Hematopoietic multipotent progenitor cell (in vitro differentiated cells): Measurements from ENCODE around the gene EIF5A2. TPM values are rescaled to one million over a fixed set of nuclear protein-coding genes. Genes with fewer than 3 reads are reported as not detected.
"Not testable (repeated sequence)": the region's sequence is repeated elsewhere in the genome, so short reads cannot be mapped to it uniquely, and the experiment has no call there.

Experiments
- DNase-seq, 3 donors: peaks; one replicate each; pipeline ENCODE4 v3.0.0-alpha.2; 2011 to 2015; ENCODE audit warnings: low read depth in 2 of 3, low spot score in 2 of 3
- total RNA-seq: library from RNA; depleted of rRNA; stranded (reverse); fragments of >200 nt; gene quantifications from one replicate; pipeline ENCODE4 v1.2.3, GENCODE V29; 2012

Gene EIF5A2
- total RNA-seq, 1 donor = 1.1 TPM

DNA sequence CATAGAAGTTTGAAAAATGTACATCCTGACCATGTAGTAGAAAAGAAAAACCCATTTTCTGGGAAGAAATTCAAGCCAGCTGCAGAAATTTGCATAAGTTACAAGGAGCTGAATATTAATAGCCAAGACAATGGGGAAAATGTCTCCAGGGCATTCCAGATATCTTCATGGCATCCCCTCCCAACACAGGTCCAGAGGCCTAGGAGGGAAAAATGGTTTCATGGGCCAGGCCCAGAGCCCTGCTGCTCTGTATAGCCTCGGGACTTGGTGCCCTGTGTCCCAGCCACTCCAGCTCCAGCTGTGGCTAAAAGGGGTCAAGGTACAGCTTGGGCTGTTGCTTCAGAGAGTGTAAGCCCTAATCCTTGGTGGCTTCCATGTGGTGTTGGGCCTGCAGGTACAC is 11.2 kb downstream of the EIF5A2 start:
- DNase-seq = not testable (repeated sequence)

DNA sequence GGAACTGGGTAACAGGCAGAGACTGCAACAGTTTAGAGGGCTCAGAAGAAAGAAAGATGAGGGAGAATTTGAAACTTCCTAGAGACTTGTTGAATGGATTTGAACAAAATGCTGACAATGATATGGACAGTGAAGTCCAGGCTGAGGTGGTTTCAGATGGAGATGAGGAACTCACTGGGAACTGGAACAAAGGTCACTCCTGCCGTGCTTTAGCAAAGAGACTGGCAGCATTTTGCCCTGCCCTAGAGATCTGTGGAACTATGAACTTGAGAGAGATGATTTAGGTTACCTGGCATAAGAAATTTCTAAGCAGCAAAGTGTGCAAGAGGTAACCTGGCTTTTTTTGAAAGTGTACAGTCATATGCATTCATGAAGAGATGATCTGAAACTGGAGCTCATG is 11.7 kb downstream of the EIF5A2 start:
- DNase-seq = no peak

GRCh38 chr3:170896333-170896732 is 12.1 kb downstream of the EIF5A2 start:
- not testable (repeated sequence) for DNase-seq

GRCh38 chr3:170893895-170894294 is 14.5 kb downstream of the EIF5A2 start:
- no peak for DNase-seq

- DNase-seq = no peak
These were observed 18.8 kb downstream of the EIF5A2 start for GRCh38 chr3:170889630-170890029.

- DNase-seq = no peak
These were observed 19.3 kb downstream of the EIF5A2 start for GRCh38 chr3:170889132-170889531.

DNA sequence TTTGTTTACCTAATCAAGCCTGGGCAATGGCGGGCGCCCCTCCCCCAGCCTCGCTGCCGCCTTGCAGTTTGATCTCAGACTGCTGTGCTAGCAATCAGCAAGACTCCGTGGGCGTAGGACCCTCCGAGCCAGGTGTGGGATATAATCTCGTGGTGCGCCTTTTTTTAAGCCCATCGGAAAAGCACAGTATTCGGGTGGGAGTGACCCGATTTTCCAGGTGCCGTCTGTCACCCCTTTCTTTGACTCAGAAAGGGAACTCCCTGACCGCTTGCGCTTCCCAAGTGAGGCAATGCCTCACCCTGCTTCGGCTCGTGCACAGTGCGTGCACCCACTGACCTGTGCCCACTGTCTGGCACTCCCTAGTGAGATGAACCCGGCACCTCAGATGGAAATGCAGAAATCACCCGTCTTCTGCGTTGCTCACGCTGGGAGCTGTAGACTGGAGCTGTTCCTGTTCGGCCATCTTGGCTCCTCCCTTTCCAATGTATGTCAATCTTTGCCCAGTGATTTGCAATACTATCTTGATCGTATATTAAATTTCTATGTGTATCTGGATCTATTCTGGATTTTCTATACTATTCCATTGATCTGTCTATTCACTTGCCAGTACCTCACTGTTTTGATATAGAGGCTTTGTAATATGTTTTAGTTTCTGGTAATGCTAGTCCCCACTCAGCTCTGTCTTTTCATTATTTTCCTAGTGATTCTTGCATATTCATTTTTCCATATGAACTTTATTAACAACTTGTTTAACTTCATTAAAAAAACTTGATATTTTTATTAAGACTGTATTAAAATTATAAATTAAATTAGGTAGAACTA is 24.1 kb downstream of the EIF5A2 start:
- not testable (repeated sequence) for DNase-seq

GRCh38 chr3:170878688-170879087 is 29.7 kb downstream of the EIF5A2 start:
- not testable (repeated sequence) for DNase-seq

DNA sequence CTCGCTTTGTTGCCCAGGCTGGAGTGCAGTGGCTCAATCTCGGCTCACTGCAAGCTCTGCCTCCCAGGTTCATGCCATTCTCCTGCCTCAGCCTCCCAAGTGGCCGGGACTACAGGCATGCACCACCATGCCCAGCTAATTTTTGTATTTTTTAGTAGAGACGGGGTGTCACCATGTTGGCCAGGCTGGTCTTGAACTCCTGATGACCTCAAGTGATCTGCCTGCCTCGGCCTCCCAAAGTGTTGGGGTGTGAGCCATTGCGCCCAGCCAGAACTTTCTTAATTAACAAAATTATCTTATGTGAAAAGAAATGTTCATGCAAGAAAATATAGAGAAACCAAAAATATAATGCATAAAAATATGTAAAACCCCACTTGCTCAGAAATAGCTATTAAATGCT is 31.1 kb downstream of the EIF5A2 start:
- not testable (repeated sequence) for DNase-seq

DNA sequence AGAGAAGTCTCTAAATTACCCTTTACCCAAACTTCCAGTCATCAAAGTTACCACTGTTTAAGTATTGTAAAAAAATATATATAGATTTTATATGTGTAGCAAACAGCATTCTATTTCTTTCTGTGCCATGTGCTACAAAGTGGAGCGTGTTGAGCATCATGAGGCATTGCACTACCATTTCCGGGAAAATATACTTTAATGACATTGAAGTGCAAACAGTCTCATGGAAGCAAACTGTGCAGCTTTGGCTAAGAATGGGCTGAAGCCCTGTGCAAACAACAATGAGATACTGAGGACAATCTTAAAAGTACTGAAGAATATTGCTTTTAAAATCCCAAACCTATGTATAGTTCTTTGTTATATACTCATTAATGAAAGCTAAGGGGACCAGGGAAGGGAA is 31.9 kb downstream of the EIF5A2 start:
- DNase-seq = no peak

GRCh38 chr3:170869645-170870593 is 38.5 kb downstream of the EIF5A2 start, which contains the start of gene RPL22L1:
RPL22L1 (minus strand) TSS chr3:170870195; CDS start chr3:170870167, 28 bp downstream.
- DNase-seq = peak; percentile 92 to 98 (median 97)

DNA sequence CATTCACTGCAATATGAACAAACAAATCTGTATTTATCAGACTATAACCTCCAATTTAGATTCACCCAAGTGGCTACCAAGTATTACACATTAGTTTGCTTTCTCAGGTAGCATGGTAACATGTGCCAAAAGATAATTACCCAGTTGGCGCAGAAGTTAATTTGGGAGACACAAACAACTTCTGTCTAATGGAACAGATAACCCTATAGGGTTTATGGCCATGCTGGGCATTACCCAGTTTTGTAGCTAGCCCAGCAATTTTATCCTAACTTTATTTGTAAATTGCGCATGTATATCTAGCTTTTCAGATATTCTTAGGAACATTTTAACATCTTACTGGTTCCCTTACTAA is 39.2 kb downstream of the EIF5A2 start:
- peak in 1 of 3 donors; percentile 5 for DNase-seq

DNA sequence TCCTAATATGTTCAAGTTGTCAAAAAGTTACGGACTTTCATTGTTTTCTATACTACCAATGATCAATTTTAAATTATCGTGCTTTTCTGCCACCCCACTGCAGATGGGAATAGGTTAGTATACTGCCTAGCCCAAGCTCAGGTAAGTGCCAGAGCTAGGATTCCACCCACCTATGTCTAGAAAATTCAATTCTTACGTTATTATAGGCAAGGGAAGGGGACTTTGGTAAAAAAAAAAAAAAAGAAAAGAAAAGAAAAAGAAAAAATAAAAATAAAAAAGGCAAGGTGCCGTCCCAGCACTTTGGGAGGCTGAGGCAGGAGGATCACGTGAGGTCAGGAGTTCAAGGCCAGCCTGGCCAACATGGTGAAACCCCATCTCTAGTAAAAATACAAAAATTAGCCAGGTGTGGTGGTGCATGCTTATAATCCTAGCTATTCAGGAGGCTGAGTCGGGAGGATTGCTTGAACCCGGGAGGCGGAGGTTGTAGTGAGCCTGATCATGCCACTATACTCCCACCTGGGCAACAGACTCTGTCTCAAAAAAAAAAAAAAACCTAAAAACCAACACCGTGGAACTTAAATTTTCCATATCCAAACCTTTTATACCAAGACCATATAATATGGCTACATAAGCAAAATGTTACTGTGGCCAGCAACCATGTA is 39.7 kb downstream of the EIF5A2 start:
- no peak for DNase-seq

- DNase-seq = peak in 2 of 3 donors; percentile 55 to 73
These were observed 41.1 kb downstream of the EIF5A2 start for GRCh38 chr3:170867143-170867937.

- DNase-seq = no peak
These were observed 41.9 kb downstream of the EIF5A2 start for GRCh38 chr3:170866499-170866898.

GRCh38 chr3:170865209-170866094 is 43.0 kb downstream of the EIF5A2 start:
- DNase-seq = no peak

- DNase-seq = no peak
These were observed 43.8 kb downstream of the EIF5A2 start for GRCh38 chr3:170864525-170865208.

DNA sequence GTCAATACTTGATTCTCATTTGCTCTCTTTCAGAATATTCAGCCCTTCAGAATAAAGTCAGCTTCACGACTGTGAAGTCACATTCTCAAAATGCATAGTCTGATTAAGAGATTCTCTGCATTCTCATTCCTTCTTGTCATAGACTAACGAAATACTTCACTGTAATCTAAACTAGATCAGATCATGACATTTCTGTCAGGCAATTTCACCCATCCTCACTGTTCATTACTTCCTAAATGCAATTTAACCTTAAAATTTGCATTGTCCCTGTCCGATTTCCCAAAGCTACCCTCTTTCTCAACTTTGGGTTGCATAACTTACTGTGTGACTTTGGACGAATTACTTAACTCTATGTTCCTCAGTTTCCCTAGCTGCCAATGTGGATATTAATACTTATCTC is 44.6 kb downstream of the EIF5A2 start:
- no peak for DNase-seq
